ENCODE measurements around the gene ADGRF1. TPM values are rescaled to one million over a fixed set of nuclear protein-coding genes. Genes with fewer than 3 reads are reported as not detected.

The ADGRF1 gene
- not detected in 2 replicates for total RNA-seq

GRCh38 chr6:47042275-47042791 lies at the start of gene ADGRF1:
TSS of gene ADGRF1 (minus strand) at chr6:47042332. CDS start at chr6:47029061, 13,271 bp downstream.

Other genes starting within 250 kb of the ADGRF1 start
- not detected in 2 replicates for gene MEP1A, start 248.9 kb downstream of the ADGRF1 start, total RNA-seq
- gene ADGRF5, start 120.4 kb downstream of the ADGRF1 start, total RNA-seq = 79.2 and 126 TPM in 2 replicates